ENCODE data around the gene HPX.

HPX gene

DNA sequence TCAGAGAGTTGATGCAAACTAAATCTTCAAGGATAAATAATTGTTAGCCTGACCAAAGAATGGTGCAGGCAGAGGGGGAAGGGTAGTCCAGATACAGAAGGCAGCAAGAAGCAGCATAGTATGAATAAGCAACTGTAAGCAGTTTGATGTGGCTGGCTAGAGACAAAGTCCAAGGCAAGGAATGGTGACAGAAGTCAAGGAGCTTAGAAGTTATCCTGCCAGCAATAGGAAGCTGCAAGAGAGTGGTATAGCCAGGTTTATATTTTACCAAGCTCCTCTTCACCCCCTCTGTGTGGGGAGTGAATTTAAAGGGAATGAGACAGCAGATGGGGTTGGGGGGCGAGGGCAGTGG is 18.3 kb upstream of the HPX start:
- DNase-seq (ENCODE audit: low read depth in 2 of 2) = no peak

DNA sequence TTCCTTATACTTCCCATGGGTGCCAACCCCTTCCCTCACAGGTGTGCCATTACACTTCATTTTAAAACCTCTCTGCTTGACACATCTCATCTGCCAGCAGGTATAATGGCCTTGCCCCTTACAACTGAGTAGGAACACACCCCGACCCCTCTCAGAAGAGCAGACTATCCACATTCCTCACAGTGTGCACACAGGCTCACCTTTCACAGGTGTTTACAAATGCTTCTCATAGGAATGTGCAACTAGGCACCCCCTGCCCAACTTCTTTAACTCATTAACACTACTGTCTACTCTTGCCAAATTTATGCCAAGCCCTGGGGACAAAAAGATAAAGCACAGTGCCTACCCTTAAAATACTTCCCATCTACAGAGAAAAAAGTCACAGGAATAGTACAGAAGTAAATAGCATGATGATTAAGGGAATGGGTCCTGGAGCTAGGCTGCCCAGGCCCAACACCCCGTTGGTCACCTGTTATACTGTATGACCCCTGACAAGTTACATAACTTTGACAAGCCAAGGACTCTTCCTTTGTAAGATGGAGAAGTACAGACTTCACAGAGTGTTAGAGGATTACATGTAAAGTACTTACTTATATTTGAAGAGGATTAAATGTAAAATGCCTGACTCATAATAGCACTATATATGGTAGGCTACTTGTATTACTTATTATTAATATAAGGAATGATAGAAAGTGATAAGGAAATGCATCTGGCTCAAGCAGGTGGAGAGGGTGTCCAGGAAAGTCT is 17.7 kb upstream of the HPX start:
- no peak for DNase-seq (ENCODE audit: low read depth in 2 of 2)

DNA sequence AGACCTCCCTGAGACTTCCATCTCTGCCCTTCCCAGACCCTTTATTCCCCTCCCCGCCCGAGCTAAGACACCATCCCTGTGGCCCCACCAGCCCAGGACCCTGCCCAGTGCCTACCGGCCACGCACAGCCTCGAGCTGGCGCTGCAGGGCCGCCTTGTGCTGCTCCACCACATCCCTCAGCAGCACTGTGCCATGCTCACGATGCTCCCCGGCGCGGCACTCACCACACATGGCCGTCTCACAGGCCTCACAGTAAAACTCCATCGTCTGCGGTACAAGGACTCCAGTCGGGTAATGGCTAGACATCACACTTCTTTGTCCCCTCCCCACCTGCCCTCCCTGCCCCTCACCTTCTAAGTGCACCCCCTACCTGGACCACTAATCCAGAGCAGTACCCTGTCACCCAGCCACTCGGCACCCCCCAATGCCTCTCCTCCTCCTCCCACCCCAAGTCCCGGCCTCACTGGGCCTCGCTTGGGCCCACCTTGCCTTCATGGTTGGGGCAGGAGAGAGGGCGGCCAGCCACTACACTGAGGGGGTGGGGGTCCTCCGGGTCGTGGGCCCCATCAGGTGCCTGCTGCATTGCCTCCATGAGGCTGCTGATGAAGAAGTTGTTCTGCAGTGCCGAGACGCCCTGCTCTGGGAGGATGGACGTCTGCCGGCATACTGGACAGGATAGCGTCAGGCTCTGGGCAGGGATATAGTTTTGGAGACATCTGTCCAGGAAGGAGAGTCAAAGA is 17.0 kb upstream of the HPX start:
- no peak for DNase-seq (ENCODE audit: low read depth in 2 of 2)

DNA sequence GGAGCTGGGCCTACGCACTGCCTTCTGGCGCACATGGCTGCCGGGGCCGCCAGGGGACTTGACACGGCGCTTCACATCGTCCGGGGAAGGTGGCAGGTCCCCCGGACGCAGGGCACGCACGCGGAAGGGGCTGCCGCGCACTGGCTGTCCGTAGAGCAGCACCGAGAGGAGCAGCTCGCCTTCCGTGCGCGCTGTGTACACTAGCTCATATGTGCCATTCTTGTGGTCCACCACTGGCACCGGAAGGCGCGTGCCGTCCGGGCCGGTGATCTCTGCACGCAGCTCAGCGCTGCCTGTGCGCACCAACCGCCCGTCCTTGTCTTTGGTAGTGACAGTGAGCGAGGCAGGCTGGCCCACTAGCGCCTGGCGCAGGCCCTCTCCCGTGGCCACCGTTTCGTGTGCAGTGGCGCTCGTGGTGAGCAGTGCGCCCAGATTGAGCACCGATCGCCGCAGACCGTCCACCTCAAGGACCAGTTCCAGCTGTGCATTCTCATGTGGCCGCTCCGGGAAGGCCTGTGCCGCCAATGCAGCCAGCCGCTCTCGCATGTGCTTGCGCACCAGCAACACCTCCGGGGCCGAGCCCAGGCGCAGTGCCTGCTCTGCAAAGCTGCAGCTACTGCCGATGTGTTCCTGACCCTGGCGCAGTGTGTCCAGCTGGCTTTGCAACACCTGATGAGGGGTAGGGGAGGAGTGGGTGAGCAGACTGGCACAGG is 15.7 kb upstream of the HPX start:
- no peak for DNase-seq (ENCODE audit: low read depth in 2 of 2)

DNA sequence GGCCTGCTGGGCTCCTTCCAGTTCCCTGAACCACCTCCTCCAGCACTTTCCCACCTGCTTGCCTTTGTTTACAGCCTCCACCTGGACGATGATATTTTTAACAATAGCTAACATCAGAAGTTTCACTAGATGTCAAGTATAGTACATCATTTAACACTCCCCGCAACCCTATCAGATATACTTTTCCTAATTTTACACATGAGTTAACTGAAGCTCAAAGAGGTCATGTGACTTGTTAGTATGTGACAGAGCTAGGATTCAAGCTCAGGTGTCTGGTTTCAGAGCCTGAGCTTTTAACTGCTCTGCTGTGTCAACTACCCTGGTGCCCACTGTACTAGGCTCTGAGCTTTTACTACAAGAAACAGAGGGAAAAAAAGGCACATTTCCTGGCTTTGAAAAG is 14.3 kb upstream of the HPX start:
- no peak for DNase-seq (ENCODE audit: low read depth in 2 of 2)

DNA sequence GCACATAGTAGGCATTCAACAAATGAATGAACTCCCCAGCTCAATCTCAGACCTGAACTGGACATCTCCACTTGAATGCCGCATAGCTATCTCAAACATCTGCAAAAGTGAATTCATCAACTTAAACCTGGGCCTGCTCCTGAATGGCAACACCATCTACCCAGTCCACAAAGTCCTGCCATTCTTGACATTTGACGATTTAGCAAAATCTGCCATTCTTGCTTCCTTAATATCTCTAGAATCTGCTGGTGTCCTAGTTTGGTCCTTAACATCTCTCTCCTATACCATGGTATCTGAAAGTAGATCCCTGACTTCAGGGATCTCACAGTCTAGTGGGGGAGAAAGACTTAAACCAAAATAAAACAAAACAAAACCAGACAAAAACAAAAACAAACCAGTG is 12.4 kb upstream of the HPX start:
- DNase-seq (ENCODE audit: low read depth in 2 of 2) = no peak

DNA sequence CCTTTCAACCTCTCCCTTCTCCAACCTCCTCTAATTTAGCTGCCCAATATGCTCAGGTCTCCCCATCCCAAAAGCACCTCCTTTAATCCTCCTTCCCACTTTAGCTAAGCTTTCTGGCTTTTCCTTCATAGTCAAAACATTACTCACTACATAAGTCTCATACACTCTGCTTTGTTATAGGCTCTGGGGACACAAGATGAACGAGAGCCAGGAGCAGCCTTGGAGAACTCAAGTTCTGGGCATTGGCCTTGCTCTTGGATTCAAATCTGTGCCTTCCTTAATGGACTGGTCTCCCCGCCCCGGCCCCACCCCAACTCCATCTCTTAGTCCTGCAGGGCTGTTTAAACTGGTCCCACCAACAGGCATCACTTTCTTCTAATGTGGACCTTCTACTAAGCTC is 11.4 kb upstream of the HPX start:
- DNase-seq (ENCODE audit: low read depth in 2 of 2) = no peak

DNA sequence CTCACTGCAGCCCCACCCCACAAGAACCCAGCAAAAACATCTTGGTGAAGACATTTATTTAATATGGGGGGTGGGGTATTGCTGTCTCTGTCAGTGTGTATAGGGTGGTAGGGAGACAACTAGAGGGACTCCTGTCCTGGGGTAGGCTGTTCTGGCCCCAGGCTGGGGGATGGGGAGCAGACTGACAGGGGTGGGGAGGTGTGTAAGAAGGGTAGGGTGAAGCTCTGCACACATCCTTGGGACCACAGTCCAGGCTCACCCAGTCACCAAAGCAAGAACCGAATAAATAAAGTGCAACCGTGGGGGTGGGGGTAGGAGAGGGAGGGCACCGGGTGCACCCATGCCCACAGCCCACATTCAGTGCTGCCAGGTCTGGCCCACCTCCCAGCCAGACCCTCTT is 7.8 kb upstream of the HPX start:
- DNase-seq (ENCODE audit: low read depth in 2 of 2) = no peak

DNA sequence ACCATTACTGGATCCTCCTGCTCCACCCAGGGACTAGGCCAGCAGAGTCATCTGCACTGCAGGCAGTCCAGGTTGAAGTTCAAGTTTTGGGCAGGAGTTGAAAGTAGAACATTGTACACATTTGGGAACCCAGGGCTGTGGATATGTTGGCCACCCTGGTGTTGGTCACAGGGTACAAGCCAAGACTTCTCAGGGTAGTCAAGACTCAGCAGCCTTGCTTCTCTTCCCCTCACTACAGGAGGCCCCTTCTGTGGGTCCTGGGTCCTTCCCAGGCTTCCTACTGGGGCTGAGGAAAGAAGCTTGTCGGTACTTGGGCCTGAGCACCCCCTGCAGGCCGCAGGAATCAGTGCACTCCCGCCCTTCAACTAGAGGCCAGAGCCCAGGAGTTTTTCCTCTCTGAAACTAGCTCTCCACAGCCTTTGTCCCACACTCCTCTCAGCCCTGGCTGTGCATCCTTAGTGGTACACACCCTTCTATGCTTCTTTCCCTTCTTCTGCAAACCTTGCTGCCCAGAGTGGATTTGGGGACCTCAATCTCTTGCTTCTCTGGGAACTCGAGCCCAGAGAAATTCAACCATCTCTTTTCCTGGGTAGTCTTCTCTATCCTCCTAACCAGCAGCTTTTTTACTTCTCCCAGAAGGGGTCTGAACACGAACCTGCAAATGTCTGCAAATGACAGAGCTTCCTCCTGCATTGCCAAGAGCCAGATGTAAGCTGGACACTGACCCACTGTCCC is 2.6 kb upstream of the HPX start:
- peak; percentile 27 to 37 for DNase-seq (ENCODE audit: low read depth in 2 of 2)

DNA sequence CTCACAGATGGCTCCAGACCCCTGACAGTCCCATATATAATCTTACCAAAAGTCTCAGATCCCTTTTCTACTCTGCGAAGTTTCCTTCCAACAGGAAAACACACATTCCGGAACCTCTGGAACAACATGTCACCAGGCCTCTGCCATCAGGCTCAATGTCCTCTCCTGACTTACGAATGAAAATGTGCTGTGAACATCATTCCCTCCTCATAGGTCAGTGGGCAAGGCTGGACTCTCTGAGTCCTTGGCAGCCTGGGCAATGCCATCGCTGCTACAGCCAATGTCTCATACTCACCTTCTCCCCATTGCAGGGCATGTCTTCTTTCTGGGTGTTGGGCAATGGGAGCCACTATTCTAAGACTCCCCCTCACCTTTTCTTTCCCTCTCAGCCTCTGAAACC is 1.7 kb upstream of the HPX start:
- DNase-seq (ENCODE audit: low read depth in 2 of 2) = no peak

DNA sequence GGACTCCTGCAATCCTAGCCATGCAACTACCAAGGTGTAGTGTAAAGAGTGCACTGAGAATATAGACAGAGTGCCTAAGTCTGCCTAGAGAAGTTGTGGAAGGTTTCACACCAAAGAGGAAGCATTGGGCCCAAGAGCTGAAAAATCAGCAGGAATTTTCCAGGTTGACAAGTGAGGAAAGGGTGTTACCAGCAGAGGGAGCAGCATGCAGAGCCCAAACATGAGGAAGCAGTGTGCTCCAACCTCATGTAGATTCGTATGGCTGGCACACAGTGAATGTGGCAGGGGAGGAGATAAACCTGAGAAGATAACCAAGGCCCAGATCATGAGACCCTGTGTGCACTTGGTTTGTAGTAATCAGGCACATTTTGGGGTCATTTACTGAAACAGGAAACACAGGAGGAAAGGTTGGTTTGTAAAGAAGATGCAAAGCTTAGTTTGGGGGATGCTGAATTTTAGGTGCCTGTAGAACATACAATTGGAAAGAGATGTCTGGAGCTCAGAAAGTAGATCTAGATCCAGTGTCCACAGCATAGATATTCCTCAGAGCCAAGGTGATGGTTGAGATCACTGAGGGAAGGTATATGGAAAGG is 1.7 kb downstream of the HPX start:
- no peak for DNase-seq (ENCODE audit: low read depth in 2 of 2)

DNA sequence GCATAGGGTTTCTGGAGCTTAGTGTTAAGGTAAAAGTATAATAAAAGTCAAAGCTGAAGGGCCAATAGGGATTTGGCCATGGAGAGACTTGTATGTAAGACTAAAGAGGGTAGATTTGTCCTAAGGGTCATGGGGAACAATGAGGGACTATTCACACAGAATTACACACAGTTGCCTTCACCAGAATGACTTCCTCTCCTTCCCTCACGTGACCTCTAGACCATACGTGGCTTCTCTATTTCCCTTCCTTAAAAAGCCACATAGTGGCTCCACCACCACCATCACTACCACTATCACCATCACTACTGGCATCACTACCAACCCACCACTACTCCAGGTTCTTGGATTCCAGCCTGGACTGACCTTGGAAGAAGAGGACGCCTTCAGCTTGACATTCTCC is 2.8 kb downstream of the HPX start:
- DNase-seq (ENCODE audit: low read depth in 2 of 2) = no peak

DNA sequence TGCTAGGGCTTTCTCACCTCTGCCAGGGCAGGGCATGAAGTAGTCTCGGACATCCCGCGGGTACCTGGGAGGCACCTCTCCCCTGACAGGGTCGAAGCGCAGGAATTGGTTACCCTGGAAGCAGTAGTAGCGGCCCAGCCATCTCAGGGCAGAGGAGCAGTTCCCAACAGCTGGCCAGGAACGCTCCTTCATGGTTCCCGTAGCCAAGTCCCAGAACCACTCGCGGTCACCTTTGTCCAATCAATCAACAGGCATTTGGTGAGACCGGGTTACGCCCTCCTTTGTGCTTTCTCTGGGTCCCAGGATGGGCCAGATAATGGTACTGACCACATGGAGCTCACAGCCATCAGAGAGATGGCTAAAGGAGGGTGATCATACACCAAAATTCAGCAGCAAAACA is 3.4 kb downstream of the HPX start:
- no peak for DNase-seq (ENCODE audit: low read depth in 2 of 2)

DNA sequence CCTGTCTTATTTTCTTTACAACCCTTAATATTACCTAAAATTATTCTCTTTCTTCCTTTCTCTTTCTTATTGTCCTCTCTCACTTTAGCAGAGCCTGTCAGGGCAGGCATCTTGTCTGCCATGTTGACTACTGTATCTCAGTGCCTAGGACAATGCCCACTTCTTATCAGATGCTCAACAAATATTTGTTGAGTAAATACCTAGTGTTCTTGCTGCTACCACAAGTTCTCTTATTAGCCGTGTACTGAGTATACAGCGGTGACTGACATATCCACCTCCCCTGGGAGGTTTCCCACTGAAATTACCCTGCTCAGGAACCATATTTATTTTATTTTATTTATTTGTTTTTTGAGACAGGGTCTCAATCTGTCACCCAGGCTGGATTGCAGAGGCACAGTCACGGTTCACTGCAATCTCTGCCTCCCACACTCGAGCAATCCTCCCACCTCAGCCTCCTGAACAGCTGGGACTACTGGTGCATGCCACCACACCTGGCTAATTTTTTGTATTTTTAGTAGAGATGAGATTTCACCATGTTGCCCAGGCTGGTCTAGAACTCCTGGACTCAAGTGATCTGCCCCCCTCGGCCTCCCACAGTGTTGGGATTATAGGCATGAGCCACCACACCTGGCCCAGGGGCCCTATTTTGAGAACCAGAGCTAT is 6.7 kb downstream of the HPX start:
- no peak for DNase-seq (ENCODE audit: low read depth in 2 of 2)

DNA sequence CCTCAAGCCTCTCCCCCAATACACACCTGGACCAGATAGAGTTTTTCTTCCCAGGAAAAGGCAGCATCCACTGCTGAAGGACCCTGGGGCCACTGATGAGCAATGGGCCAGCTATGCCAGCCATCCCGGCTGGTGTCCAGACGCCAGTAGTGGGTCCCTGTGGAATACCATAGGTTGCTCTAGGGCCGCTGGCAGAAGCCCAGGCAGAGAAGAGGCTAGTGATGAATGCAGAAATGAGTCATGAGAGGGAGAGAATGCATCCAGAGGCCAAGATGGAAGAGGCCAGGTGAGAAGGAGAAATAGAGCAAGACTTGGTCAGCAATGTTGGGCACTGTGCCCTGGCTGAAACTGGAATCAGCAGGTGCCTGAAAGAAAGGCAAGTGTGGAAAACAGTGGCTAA is 8.9 kb downstream of the HPX start:
- no peak for DNase-seq (ENCODE audit: low read depth in 2 of 2)

DNA sequence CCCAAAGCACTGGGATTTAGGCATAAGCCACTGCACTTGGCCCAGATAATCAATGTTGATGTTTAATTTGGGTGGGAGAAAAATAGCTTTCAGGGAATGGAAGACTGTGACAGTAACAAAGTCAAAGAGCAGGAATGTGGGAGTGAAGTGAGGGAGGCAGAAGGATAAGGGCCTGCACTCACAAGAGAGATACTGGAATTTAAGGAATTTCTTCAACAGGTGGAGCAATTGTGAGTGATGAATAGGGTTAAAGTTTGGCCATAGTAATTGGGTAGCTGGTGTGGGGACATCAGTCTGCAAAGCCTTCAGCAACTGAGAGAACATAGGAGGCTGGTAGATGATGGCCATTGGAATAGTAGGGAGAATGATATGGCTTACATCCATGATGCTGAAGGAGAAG is 13.3 kb downstream of the HPX start:
- DNase-seq (ENCODE audit: low read depth in 2 of 2) = no peak

DNA sequence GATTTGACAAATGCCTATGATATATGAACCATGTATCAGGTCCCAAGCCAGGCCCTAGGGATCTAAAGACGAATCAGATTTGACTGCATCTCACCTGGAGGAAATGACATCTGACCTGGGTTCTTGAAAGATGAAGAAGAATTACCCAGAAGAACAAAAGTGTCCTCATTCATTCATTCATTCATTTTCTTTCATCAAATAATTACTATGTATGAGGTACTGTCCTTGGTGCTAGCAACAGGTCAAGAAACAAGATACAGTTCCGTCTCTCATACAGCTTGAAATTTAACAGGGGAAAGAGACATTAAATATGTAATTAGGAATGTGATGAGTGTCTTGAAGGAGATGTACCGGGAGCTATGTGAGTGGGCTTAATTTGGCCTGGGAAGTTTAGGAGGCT is 20.1 kb downstream of the HPX start:
- DNase-seq (ENCODE audit: low read depth in 2 of 2) = no peak

DNA sequence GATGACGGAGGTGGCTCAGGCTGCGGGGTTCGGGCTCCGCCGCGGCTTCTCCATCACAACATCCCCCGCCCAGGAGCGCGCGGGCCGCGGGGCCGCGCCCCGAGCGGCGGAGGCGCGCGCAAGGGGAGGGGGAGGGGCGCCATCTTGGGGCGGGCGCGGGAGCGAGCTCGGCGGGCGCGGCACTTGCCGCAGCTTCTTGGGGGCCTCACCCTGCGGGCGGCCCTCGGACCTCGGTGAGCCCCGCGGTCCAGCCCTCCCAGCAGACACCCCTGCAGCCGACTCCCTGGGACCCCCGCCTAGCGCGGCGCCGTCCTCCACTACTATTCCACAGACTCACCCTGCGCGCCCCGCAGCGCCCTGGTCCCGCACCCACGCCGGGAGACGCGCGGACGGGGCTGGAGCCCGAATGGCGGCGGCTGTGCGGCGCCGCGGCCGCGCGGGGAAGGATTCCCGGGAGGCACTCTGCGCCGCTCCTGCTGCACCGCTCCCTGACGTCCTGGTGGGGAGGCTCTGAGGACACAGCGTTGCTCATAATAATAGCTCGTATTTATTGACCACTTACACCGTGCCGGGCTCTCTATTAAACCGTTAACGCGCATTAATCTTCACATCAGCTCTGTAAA is 21.7 kb downstream of the HPX start, which contains the start of gene APBB1:
Gene APBB1, minus strand, starts transcription at position 86 of the 623 bp plus-strand sequence. CDS start 7,747 bp downstream, outside the sequence.
- peak; percentile 48 to 64 for DNase-seq (ENCODE audit: low read depth in 2 of 2)

DNA sequence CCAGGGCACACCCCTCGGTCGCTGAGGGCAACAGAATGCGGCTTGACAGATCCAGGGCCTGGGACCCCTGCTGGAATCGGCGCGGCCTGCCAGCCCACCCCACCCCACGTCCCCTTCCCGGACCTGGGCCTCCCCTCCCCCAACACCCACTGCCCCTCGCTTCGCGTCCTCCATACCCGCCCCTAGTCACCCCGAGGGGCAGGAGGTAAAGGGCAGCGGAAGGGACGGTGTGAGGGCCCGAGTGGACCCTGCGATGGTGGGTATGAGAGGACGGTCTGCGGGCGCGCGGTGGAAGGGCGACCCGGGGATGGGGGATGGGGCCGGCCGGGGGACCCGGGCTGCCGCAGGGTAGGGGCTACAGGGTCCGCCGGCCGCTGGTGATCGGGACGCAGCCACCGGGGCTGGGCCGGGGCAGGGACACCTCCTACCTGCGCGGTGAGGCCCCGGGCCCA is 22.2 kb downstream of the HPX start:
- no peak for DNase-seq (ENCODE audit: low read depth in 2 of 2)

DNA sequence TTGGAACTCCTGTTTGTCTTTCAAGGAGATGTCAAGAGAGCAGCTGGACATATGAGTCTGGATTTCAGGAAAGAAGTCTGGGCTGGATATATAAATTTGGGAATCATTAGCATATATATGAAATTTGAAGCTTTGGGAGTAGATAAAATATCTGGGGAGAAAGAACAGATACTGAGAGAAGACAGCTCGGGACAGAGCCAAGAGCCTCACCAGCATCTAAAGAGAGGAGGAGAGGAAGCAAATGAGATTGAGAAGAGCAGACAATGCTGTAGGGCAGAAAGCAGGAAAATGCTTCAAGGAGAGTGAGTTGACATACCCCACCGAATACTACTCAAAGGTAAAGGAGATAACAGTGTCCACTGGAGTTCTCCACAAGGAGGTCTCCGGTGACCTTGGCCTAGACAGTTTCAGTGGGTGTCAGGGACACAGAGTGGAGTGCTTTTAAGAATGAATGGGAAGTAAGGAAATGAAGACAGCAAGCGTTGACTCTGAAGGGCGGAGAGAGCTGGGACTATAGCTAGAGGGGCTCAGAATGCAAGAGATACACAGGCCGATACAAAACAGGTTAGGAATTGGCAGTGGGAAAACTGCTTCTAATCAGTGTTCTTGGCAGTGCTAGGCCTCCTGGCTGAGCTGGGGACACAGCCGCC is 22.8 kb downstream of the HPX start:
- DNase-seq (ENCODE audit: low read depth in 2 of 2) = no peak
